ENCODE results near the gene TBX10. TPM values are rescaled to one million over a fixed set of nuclear protein-coding genes. Genes with fewer than 3 reads are reported as not detected.
"Not testable (repeated sequence)": the region's sequence is repeated elsewhere in the genome, so short reads cannot be mapped to it uniquely, and the experiment has no call there.

TBX10 gene
- total and polyA plus RNA-seq, 2 of the 8 experiments (the other 6 are each of a cell fraction or from before 2014, with no cell fraction given): 0.09 TPM; not detected in 1

- not testable (repeated sequence) for H2BK20ac ChIP-seq (ENCODE audit: low read length); H3K18ac ChIP-seq (ENCODE audit: extremely low read depth, low read length); DNase-seq (ENCODE audit: low read depth in 1 of 2, low spot score in 2 of 2); H2BK5ac ChIP-seq (ENCODE audit: low read depth, low read length); H4K91ac ChIP-seq (replicated peaks; ENCODE audit: insufficient read length, low read length); H2AK5ac ChIP-seq (ENCODE audit: low read depth, low read length); H3K79me2 ChIP-seq (ENCODE audit: control insufficient read depth in 1 of 2, insufficient read depth in 2 of 2, low read length in 2 of 2); H2BK12ac ChIP-seq (ENCODE audit: low read depth, low read length); FAIRE-seq; H3K4me2 ChIP-seq (ENCODE audit: insufficient read depth in 1 of 2, low read depth in 2 of 2, low read length in 2 of 2); H3K14ac ChIP-seq (ENCODE audit: insufficient read length); H4K20me1 ChIP-seq (replicated peaks in 1 of 2; ENCODE audit: control insufficient read depth in 1 of 2, insufficient read depth in 2 of 2, low read length in 2 of 2); H3K36me3 ChIP-seq (ENCODE audit: control insufficient read depth in 2 of 4, insufficient read depth in 4 of 4, low read length in 3 of 4); H3K4me1 ChIP-seq (replicated peaks in 1 of 4; ENCODE audit: control insufficient read depth in 3 of 4, insufficient read depth in 4 of 4, low read length in 3 of 4); H4K5ac ChIP-seq (ENCODE audit: insufficient read length, low read depth, low read length); H2AFZ ChIP-seq (ENCODE audit: low read length); H4K8ac ChIP-seq (ENCODE audit: extremely low read depth, insufficient read depth, low read length); H3K27ac ChIP-seq (ENCODE audit: low read depth, low read length); H2BK120ac ChIP-seq (replicated peaks; ENCODE audit: low read depth, low read length); H3K4ac ChIP-seq (replicated peaks; ENCODE audit: insufficient read length, low read depth, low read length); H3K4me3 ChIP-seq (ENCODE audit: extremely low read depth in 1 of 4, insufficient read depth in 2 of 4, low read depth in 3 of 4, low read length in 4 of 4); H3K23ac ChIP-seq (ENCODE audit: insufficient read length); H3K27me3 ChIP-seq (replicated peaks in 1 of 4; ENCODE audit: control insufficient read depth in 3 of 4, extremely low read depth in 1 of 4, insufficient read depth in 3 of 4, low read length in 3 of 4); H2BK15ac ChIP-seq (ENCODE audit: low read length); H3K56ac ChIP-seq (replicated peaks; ENCODE audit: insufficient read length, low read depth, low read length); H3K79me1 ChIP-seq (ENCODE audit: low read depth, low read length); H3K9me3 ChIP-seq (ENCODE audit: insufficient read depth in 2 of 2, low read depth in 1 of 2, low read length in 1 of 2); H3K23me2 ChIP-seq (ENCODE audit: low read depth, low read length); H3K9ac ChIP-seq (replicated peaks in 1 of 4; ENCODE audit: extremely low read depth in 1 of 4, low read depth in 3 of 4, low read length in 3 of 4)
- ChIA-PET POLR2A (ENCODE audit: partially characterized antibody) (interaction anchor here (1.1 to 11.7 kb wide), 3 partner anchors 7 to 40 kb away, joined by 3 to 194 read pairs (median 6); partner anchors contain the start of gene GSTP1), CTCF (ENCODE audit: partially characterized antibody) (interaction anchor here (0.9 to 1.0 kb wide), 2 partner anchors 9 to 31 kb away, joined by 3 to 4 read pairs; no protein-coding TSS in a partner anchor)
- WGBS, 2 experiments (ENCODE audit: extremely low coverage in 1 of 2, insufficient coverage in 1 of 2, insufficient read length in 1 of 2, insufficient replicate concordance in 2 of 2, low coverage in 1 of 2, low lambda C conversion rate in 2 of 2, missing lambda C conversion rate in 1 of 2): 94% methylated on average over 1 of the region's 1 CpG; no CpG with 5 or more reads in 1 of the 2 experiments
- TF ChIP-seq POLR2AphosphoS5 (IDR thresholded peaks at IDR 0.05; ENCODE audit: low read depth, low read length) (peak; percentile 42; the same call in 1 of the 2 replicates), POLR2A (IDR thresholded peaks at IDR 0.05; ENCODE audit: control extremely low read depth in 1 of 2, low read depth in 2 of 2, low read length in 2 of 2) (peak in 1 of 2 experiments; percentile 52; a peak in 1 of 3 replicates)
These were observed 15.8 kb downstream of the TBX10 start for GRCh38 chr11:67623795-67624194.
